ENCODE measurements around the gene COL12A1. TPM values are rescaled to one million over a fixed set of nuclear protein-coding genes. Genes with fewer than 3 reads are reported as not detected.

COL12A1 gene
- total and polyA plus RNA-seq, 4 experiments from 2014 or later: not detected

- Histone ChIP-seq H3K4me3 (ENCODE audit: low read length in 2 of 2) (no peak overlapping the region), H3K27ac (ENCODE audit: low read depth, low read length) (no peak overlapping the region), H3K36me3 (ENCODE audit: insufficient read depth, low read length) (no peaks in the 10 kb centered on the region), H3K4me1 (ENCODE audit: insufficient read depth, low read length) (no peaks in the 10 kb centered on the region), H3K9me3 (ENCODE audit: control insufficient read depth in 1 of 2, low read length in 2 of 2) (no peaks in the 10 kb centered on the region), H3K27me3 (ENCODE audit: insufficient read depth, low read length) (no peaks in the 10 kb centered on the region)
- Mint-ChIP-seq H3K9me3 (peaks cover 0 to under 1% (median 0%) of the 10 kb centered on the region in 8 donors), H3K4me1 (no peaks in the 10 kb centered on the region), H3K27ac (no peak overlapping the region), H3K36me3 (no peaks in the 10 kb centered on the region), H3K27me3 (no peaks in the 10 kb centered on the region), H3K4me3 (no peak overlapping the region)
- CTCF ChIA-PET (ENCODE audit: partially characterized antibody): no interaction called here
- intact Hi-C loops (cut with micrococcal nuclease): no loop called here
- DNase-seq: no peak
- POLR2A ChIA-PET (ENCODE audit: partially characterized antibody): no interaction called here
Measured at GRCh38 chr6:75142721-75143120, 63.1 kb downstream of the COL12A1 start.

- intact Hi-C loops (cut with micrococcal nuclease): no loop called here
- ChIA-PET CTCF (ENCODE audit: partially characterized antibody) (no interaction called here), POLR2A (ENCODE audit: partially characterized antibody) (no interaction called here)
- Mint-ChIP-seq H3K9me3 (peaks cover 0 to 4% (median 0%) of the 10 kb centered on the region in 8 donors), H3K4me1 (no peaks in the 10 kb centered on the region), H3K27me3 (peaks cover 0 to 3% of the 10 kb centered on the region in 2 donors), H3K4me3 (no peak overlapping the region), H3K27ac (no peak overlapping the region), H3K36me3 (no peaks in the 10 kb centered on the region)
- Histone ChIP-seq H3K9me3 (ENCODE audit: control insufficient read depth in 1 of 2, low read length in 2 of 2) (no peaks in the 10 kb centered on the region), H3K4me3 (ENCODE audit: low read length in 2 of 2) (no peak overlapping the region), H3K27me3 (ENCODE audit: insufficient read depth, low read length) (no peaks in the 10 kb centered on the region), H3K27ac (ENCODE audit: low read depth, low read length) (no peak overlapping the region), H3K36me3 (ENCODE audit: insufficient read depth, low read length) (no peaks in the 10 kb centered on the region), H3K4me1 (ENCODE audit: insufficient read depth, low read length) (no peaks in the 10 kb centered on the region)
- DNase-seq: no peak
Measured at GRCh38 chr6:75135876-75136275, 70.0 kb downstream of the COL12A1 start.

DNA sequence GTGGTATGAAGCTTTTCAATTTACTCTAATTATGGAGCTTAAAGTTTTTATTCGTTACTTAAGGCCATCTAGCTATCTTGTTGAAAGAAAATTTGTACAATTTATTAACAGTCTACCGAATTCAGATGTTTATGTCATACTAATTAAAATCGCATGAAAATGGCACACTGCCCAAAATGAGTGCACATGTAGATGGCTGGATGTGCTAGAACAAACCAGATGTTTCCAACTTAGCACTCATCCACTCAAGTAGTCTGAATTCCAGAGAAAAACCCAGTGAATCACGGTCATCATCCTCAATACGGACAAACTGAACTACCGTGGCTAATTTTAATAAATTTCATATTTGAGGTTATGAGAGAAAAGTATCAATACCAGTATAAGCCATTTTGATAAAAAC, 70.4 kb downstream of the COL12A1 start:
- no peak overlapping the region for H3K4me3 ChIP-seq (ENCODE audit: low read length in 2 of 2)
- ChIA-PET POLR2A (ENCODE audit: partially characterized antibody) (no interaction called here), CTCF (ENCODE audit: partially characterized antibody) (no interaction called here)
- no peak overlapping the region for H3K27ac ChIP-seq (ENCODE audit: low read depth, low read length)
- Mint-ChIP-seq H3K27me3 (peaks cover 0 to 3% of the 10 kb centered on the region in 2 donors), H3K4me1 (no peaks in the 10 kb centered on the region), H3K27ac (no peak overlapping the region), H3K36me3 (no peaks in the 10 kb centered on the region), H3K4me3 (no peak overlapping the region), H3K9me3 (peaks cover 0 to 4% (median 0%) of the 10 kb centered on the region in 8 donors)
- H3K36me3 ChIP-seq (ENCODE audit: insufficient read depth, low read length): no peaks in the 10 kb centered on the region
- intact Hi-C loops (cut with micrococcal nuclease): no loop called here
- no peaks in the 10 kb centered on the region for H3K4me1 ChIP-seq (ENCODE audit: insufficient read depth, low read length)
- DNase-seq: no peak
- H3K27me3 ChIP-seq (ENCODE audit: insufficient read depth, low read length): no peaks in the 10 kb centered on the region
- no peaks in the 10 kb centered on the region for H3K9me3 ChIP-seq (ENCODE audit: control insufficient read depth in 1 of 2, low read length in 2 of 2)

- Mint-ChIP-seq H3K4me1 (no peaks in the 10 kb centered on the region), H3K27me3 (peaks cover 0 to 2% of the 10 kb centered on the region in 2 donors), H3K4me3 (no peak overlapping the region), H3K9me3 (peaks cover 0 to 4% (median 0%) of the 10 kb centered on the region in 8 donors), H3K36me3 (no peaks in the 10 kb centered on the region), H3K27ac (no peak overlapping the region)
- Histone ChIP-seq H3K36me3 (ENCODE audit: insufficient read depth, low read length) (no peaks in the 10 kb centered on the region), H3K27ac (ENCODE audit: low read depth, low read length) (no peak overlapping the region), H3K4me3 (ENCODE audit: low read length in 2 of 2) (no peak overlapping the region), H3K27me3 (ENCODE audit: insufficient read depth, low read length) (no peaks in the 10 kb centered on the region), H3K4me1 (ENCODE audit: insufficient read depth, low read length) (no peaks in the 10 kb centered on the region), H3K9me3 (ENCODE audit: control insufficient read depth in 1 of 2, low read length in 2 of 2) (no peaks in the 10 kb centered on the region)
- CTCF ChIA-PET (ENCODE audit: partially characterized antibody): no interaction called here
- POLR2A ChIA-PET (ENCODE audit: partially characterized antibody): no interaction called here
- intact Hi-C loops (cut with micrococcal nuclease): no loop called here
- DNase-seq: no peak
Measured at GRCh38 chr6:75130784-75131183, 75.1 kb downstream of the COL12A1 start.

DNA sequence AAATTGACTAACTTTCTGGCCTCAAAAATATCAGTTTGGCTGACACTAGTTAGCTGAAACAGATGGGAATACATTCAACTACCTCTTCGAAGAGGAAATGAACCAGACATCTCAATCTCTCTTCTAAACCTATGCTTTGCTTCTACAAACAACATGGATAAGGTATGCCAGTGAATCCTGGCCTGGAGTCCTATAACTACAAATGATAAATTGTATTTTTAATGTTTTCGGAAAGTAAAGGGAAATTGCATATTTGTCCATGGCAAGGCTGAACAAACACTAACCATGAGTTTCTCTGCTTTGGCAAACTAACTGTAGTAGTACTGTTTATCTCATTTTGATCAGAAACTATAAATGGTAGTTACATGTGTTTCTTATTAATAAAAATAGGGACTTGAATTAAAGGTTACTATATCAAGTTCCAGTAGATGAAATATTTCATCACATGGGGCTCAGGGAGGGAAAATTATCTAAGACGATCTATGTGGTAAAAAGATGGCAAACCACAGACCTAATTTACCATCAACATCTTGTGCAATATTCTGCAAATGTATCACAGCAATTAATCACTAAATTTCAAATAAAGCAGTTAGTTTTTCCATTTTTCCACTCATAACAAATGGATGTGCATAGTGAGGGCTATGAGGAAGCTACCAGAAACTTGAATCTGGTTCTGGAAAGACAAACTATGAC, 76.8 kb downstream of the COL12A1 start:
- H3K36me3 Mint-ChIP-seq: no peaks in the 10 kb centered on the region
- no peaks in the 10 kb centered on the region for H3K9me3 ChIP-seq (ENCODE audit: control insufficient read depth in 1 of 2, low read length in 2 of 2)
- no peaks in the 10 kb centered on the region for H3K4me1 Mint-ChIP-seq
- DNase-seq: no peak
- CTCF ChIA-PET (ENCODE audit: partially characterized antibody): no interaction called here
- no peak overlapping the region for H3K27ac ChIP-seq (ENCODE audit: low read depth, low read length)
- H3K4me3 Mint-ChIP-seq: no peak overlapping the region
- no peaks in the 10 kb centered on the region for H3K4me1 ChIP-seq (ENCODE audit: insufficient read depth, low read length)
- no peaks in the 10 kb centered on the region for H3K36me3 ChIP-seq (ENCODE audit: insufficient read depth, low read length)
- H3K27me3 ChIP-seq (ENCODE audit: insufficient read depth, low read length): no peaks in the 10 kb centered on the region
- H3K27me3 Mint-ChIP-seq: peaks cover 0 to 1% of the 10 kb centered on the region in 2 donors
- no peak overlapping the region for H3K4me3 ChIP-seq (ENCODE audit: low read length in 2 of 2)
- intact Hi-C loops (cut with micrococcal nuclease): no loop called here
- H3K9me3 Mint-ChIP-seq: peaks cover 0 to 4% (median 0%) of the 10 kb centered on the region in 8 donors
- POLR2A ChIA-PET (ENCODE audit: partially characterized antibody): no interaction called here
- no peak overlapping the region for H3K27ac Mint-ChIP-seq

- H3K4me3 Mint-ChIP-seq: no peak overlapping the region
- ChIA-PET CTCF (ENCODE audit: partially characterized antibody) (no interaction called here), POLR2A (ENCODE audit: partially characterized antibody) (no interaction called here)
- H3K27ac Mint-ChIP-seq: no peak overlapping the region
- H3K27me3 Mint-ChIP-seq: peaks cover 0 to 1% of the 10 kb centered on the region in 2 donors
- no peaks in the 10 kb centered on the region for H3K36me3 Mint-ChIP-seq
- Histone ChIP-seq H3K27ac (ENCODE audit: low read depth, low read length) (no peak overlapping the region), H3K27me3 (ENCODE audit: insufficient read depth, low read length) (no peaks in the 10 kb centered on the region), H3K4me1 (ENCODE audit: insufficient read depth, low read length) (no peaks in the 10 kb centered on the region), H3K4me3 (ENCODE audit: low read length in 2 of 2) (no peak overlapping the region), H3K9me3 (ENCODE audit: control insufficient read depth in 1 of 2, low read length in 2 of 2) (no peaks in the 10 kb centered on the region), H3K36me3 (ENCODE audit: insufficient read depth, low read length) (no peaks in the 10 kb centered on the region)
- no peaks in the 10 kb centered on the region for H3K9me3 Mint-ChIP-seq
- no peaks in the 10 kb centered on the region for H3K4me1 Mint-ChIP-seq
- DNase-seq: no peak
- intact Hi-C loops (cut with micrococcal nuclease): no loop called here
Measured at GRCh38 chr6:75126518-75126917, 79.3 kb downstream of the COL12A1 start.

- Mint-ChIP-seq H3K27ac (no peak overlapping the region), H3K4me1 (no peaks in the 10 kb centered on the region), H3K4me3 (no peak overlapping the region), H3K27me3 (peaks cover 0 to 3% of the 10 kb centered on the region in 2 donors), H3K9me3 (no peaks in the 10 kb centered on the region), H3K36me3 (no peaks in the 10 kb centered on the region)
- DNase-seq: no peak
- no peak overlapping the region for H3K27ac ChIP-seq (ENCODE audit: low read depth, low read length)
- H3K36me3 ChIP-seq (ENCODE audit: insufficient read depth, low read length): no peaks in the 10 kb centered on the region
- H3K9me3 ChIP-seq (ENCODE audit: control insufficient read depth in 1 of 2, low read length in 2 of 2): no peaks in the 10 kb centered on the region
- H3K4me3 ChIP-seq (ENCODE audit: low read length in 2 of 2): no peak overlapping the region
- H3K27me3 ChIP-seq (ENCODE audit: insufficient read depth, low read length): no peaks in the 10 kb centered on the region
- ChIA-PET POLR2A (ENCODE audit: partially characterized antibody) (no interaction called here), CTCF (ENCODE audit: partially characterized antibody) (no interaction called here)
- intact Hi-C loops (cut with micrococcal nuclease): no loop called here
- no peaks in the 10 kb centered on the region for H3K4me1 ChIP-seq (ENCODE audit: insufficient read depth, low read length)
Measured at GRCh38 chr6:75124983-75125382, 80.9 kb downstream of the COL12A1 start.

DNA sequence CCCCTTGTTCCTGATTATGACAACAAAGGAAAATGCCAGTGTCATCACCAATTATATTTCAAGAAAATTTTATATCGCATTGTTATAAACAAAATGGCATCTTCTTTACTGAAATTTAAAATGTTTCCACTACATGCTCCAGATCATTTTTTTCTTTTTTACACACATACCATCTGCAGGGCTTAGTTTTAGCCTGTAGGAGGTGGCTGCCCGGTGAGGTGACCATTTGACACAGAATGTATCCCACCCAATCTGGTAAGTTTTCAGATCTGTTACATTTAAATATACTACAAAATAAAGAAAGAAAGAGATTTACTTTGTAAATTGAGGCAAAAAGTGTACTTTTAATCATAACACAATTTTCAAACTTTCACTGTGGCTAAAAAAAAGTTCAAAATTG, 81.8 kb downstream of the COL12A1 start:
- no peak overlapping the region for H3K4me3 Mint-ChIP-seq
- H3K4me1 ChIP-seq (ENCODE audit: insufficient read depth, low read length): no peaks in the 10 kb centered on the region
- H3K9me3 ChIP-seq (ENCODE audit: control insufficient read depth in 1 of 2, low read length in 2 of 2): no peaks in the 10 kb centered on the region

More for the DNA sequence above, 81.8 kb downstream of the COL12A1 start:
- Histone ChIP-seq H3K4me3 (ENCODE audit: low read length in 2 of 2) (no peak overlapping the region), H3K27ac (ENCODE audit: low read depth, low read length) (no peak overlapping the region), H3K36me3 (ENCODE audit: insufficient read depth, low read length) (no peaks in the 10 kb centered on the region), H3K27me3 (ENCODE audit: insufficient read depth, low read length) (no peaks in the 10 kb centered on the region)
- intact Hi-C loops (cut with micrococcal nuclease): no loop called here
- no peaks in the 10 kb centered on the region for H3K9me3 Mint-ChIP-seq
- no peaks in the 10 kb centered on the region for H3K36me3 Mint-ChIP-seq
- ChIA-PET CTCF (ENCODE audit: partially characterized antibody) (no interaction called here), POLR2A (ENCODE audit: partially characterized antibody) (no interaction called here)
- H3K27ac Mint-ChIP-seq: no peak overlapping the region
- no peaks in the 10 kb centered on the region for H3K4me1 Mint-ChIP-seq
- H3K27me3 Mint-ChIP-seq: peaks cover 0 to 3% of the 10 kb centered on the region in 2 donors
- no peak for DNase-seq

Data from CD4-positive, alpha-beta memory T cell (primary cell).